IMR-90 (cell line): Measurements from ENCODE around the gene LIG1. TPM values are rescaled to one million over a fixed set of nuclear protein-coding genes. Genes with fewer than 3 reads are reported as not detected.

Experiments used
- ATAC-seq: fragments of 200-7000 bp; cut with Tn5 transposase; 2 replicates; pipeline ENCODE4 v1.9.1; 2020; ENCODE audit warnings: low read depth, mild to moderate bottlenecking, moderate library complexity
- BruUV-seq: library from RNA; stranded (reverse); fragments of 400-500 nt; replicated peaks from 2 replicates; lab custom pipeline; 2021; lab: Mats Ljungman, UMichigan
- CTCF ChIA-PET: fragments of 300-600 bp; formaldehyde crosslinking; extraction: SDS; loops from one replicate; lab custom pipeline; 2021; ENCODE audit warnings: antibody characterized with exemption; lab: Yijun Ruan, JAX
- POLR2A ChIA-PET: fragments of 300-600 bp; sonication (Branson Sonifier 250); formaldehyde crosslinking; loops from one replicate; lab custom pipeline; 2022; ENCODE audit warnings: antibody characterized with exemption; ENCODE audit not compliant: unreplicated experiment; lab: Charles Lee
- DNase-seq: peaks from one replicate; pipeline ENCODE4 v3.0.0; 2013
- H2AFZ ChIP-seq: replicated peaks from 2 replicates; pipeline ENCODE3; 2013; ENCODE audit warnings: low read length, mild to moderate bottlenecking; ENCODE audit not compliant: poor library complexity
- H2AK5ac ChIP-seq: 2 replicates; pipeline ENCODE4 v1.6.1; 2013; ENCODE audit warnings: low read depth, low read length, inconsistent platforms
- H2AK9ac ChIP-seq: replicated peaks from 2 replicates; pipeline ENCODE3; 2013; ENCODE audit warnings: mild to moderate bottlenecking, low read depth, low read length, moderate library complexity; ENCODE audit not compliant: poor library complexity
- H2BK120ac ChIP-seq: 2 replicates; pipeline ENCODE4 v1.6.1; 2013; ENCODE audit warnings: low read depth, low read length, inconsistent platforms
- H2BK15ac ChIP-seq: 3 replicates; pipeline ENCODE4 v1.6.1; 2013; ENCODE audit warnings: low read depth, low read length, inconsistent platforms
- H2BK20ac ChIP-seq: 2 replicates; pipeline ENCODE4 v1.6.1; 2013; ENCODE audit warnings: low read depth, mild to moderate bottlenecking, inconsistent platforms, low read length, moderate library complexity
- H2BK5ac ChIP-seq: 2 replicates; pipeline ENCODE4 v1.6.1; 2013; ENCODE audit warnings: mild to moderate bottlenecking, low read depth, low read length, inconsistent platforms; ENCODE audit not compliant: poor library complexity, severe bottlenecking
- H3K14ac ChIP-seq: replicated peaks from 2 replicates; pipeline ENCODE4 v1.6.1; 2013; ENCODE audit warnings: low read depth, low read length, inconsistent platforms
- H3K18ac ChIP-seq: 2 replicates; pipeline ENCODE4 v1.6.1; 2013; ENCODE audit warnings: low read depth, low read length, control low read depth
- H3K23ac ChIP-seq: 2 replicates; pipeline ENCODE4 v1.6.1; 2013; ENCODE audit warnings: low read depth, low read length, inconsistent platforms
- H3K27ac ChIP-seq: 2 replicates; pipeline ENCODE4 v1.5.1; 2013; ENCODE audit warnings: mild to moderate bottlenecking, control low read depth, low read length; ENCODE audit not compliant: insufficient read depth
- H3K27me3 ChIP-seq: 2 replicates; pipeline ENCODE4 v1.6.1; 2013; ENCODE audit warnings: low read length; ENCODE audit not compliant: control insufficient read depth, insufficient read depth
- H3K36me3 ChIP-seq: 2 replicates; pipeline ENCODE4 v1.6.1; 2013; ENCODE audit warnings: low read length, mixed read lengths; ENCODE audit not compliant: control insufficient read depth, insufficient read depth
- H3K4ac ChIP-seq: 2 replicates; pipeline ENCODE4 v1.6.1; 2013; ENCODE audit warnings: low read depth, low read length, inconsistent platforms
- H3K4me1 ChIP-seq: 2 replicates; pipeline ENCODE4 v1.6.1; 2013; ENCODE audit warnings: low read length, mixed read lengths; ENCODE audit not compliant: control insufficient read depth, insufficient read depth
- H3K4me2 ChIP-seq: 2 replicates; pipeline ENCODE4 v1.6.1; 2013; ENCODE audit warnings: low read depth, mild to moderate bottlenecking, control low read depth, low read length, moderate library complexity
- H3K4me3 ChIP-seq: 2 replicates; pipeline ENCODE4 v1.5.1; 2013; ENCODE audit warnings: low read depth, mild to moderate bottlenecking, control low read depth, low read length, moderate library complexity; ENCODE audit not compliant: insufficient read depth
- H3K56ac ChIP-seq: 2 replicates; pipeline ENCODE4 v1.6.1; 2013; ENCODE audit warnings: low read length, inconsistent platforms; ENCODE audit not compliant: insufficient read depth; ENCODE audit errors: extremely low read depth
- H3K79me1 ChIP-seq, 2 experiments: 2 replicates each; pipeline ENCODE4 v1.6.1; 2013; ENCODE audit warnings: low read length in 2 of 2, inconsistent platforms in 1 of 2, low read depth in 1 of 2
- H3K9ac ChIP-seq: 2 replicates; pipeline ENCODE4 v1.6.1; 2013; ENCODE audit warnings: low read depth, low read length, control low read depth
- H3K9me1 ChIP-seq: 2 replicates; pipeline ENCODE4 v1.6.1; 2013; ENCODE audit warnings: low read length, inconsistent platforms; ENCODE audit not compliant: insufficient read depth
- H3K9me3 ChIP-seq: 2 replicates; pipeline ENCODE4 v1.6.1; 2013; ENCODE audit warnings: low read length; ENCODE audit not compliant: control insufficient read depth, insufficient read depth
- H4K20me1 ChIP-seq: 2 replicates; pipeline ENCODE4 v1.6.1; 2013; ENCODE audit warnings: low read length, inconsistent platforms; ENCODE audit not compliant: insufficient read depth
- H4K5ac ChIP-seq: 2 replicates; pipeline ENCODE4 v1.6.1; 2013; ENCODE audit warnings: mild to moderate bottlenecking, low read depth, low read length, control low read depth
- H4K8ac ChIP-seq, 2 experiments: 2 replicates each; pipeline ENCODE4 v1.6.1; 2013; ENCODE audit warnings: low read depth in 2 of 2, low read length in 2 of 2, control low read depth in 1 of 2, inconsistent platforms in 1 of 2
- H4K91ac ChIP-seq: 2 replicates; pipeline ENCODE4 v1.6.1; 2013; ENCODE audit warnings: low read depth, low read length, inconsistent platforms; ENCODE audit not compliant: insufficient read depth
- BHLHE40 ChIP-seq: fragments of 150-350 bp; IDR thresholded peaks from 2 replicates; pipeline ENCODE4 v1.6.1; 2016; ENCODE audit warnings: mild to moderate bottlenecking, low read depth, low read length
- CEBPB ChIP-seq: IDR thresholded peaks from 2 replicates; pipeline ENCODE4 v1.6.1; 2012; ENCODE audit warnings: low read depth, low read length, improper control_type of control experiment
- ELK1 ChIP-seq: fragments of 150-350 bp; IDR thresholded peaks from 2 replicates; pipeline ENCODE4 v1.6.1; 2016; ENCODE audit warnings: low read depth, mild to moderate bottlenecking, low read length, moderate library complexity, borderline replicate concordance
- FOS ChIP-seq: fragments of 150-350 bp; IDR thresholded peaks from 2 replicates; pipeline ENCODE4 v1.6.1; 2016; ENCODE audit warnings: low read depth, low read length
- MAFK ChIP-seq: IDR thresholded peaks from 2 replicates; pipeline ENCODE4 v1.6.1; 2012; ENCODE audit warnings: low read depth, low read length, improper control_type of control experiment
- POLR2A ChIP-seq: IDR thresholded peaks from 2 replicates; pipeline ENCODE4 v1.6.1; 2012; ENCODE audit warnings: mild to moderate bottlenecking, low read depth, low read length
- RAD21 ChIP-seq: IDR thresholded peaks from 2 replicates; pipeline ENCODE4 v1.6.1; 2012; ENCODE audit warnings: low read length, improper control_type of control experiment
- RCOR1 ChIP-seq: IDR thresholded peaks from 2 replicates; pipeline ENCODE4 v1.6.1; 2012; ENCODE audit warnings: mild to moderate bottlenecking, low read length, improper control_type of control experiment; ENCODE audit not compliant: insufficient replicate concordance
- SMC3 ChIP-seq: fragments of 150-350 bp; IDR thresholded peaks from 2 replicates; pipeline ENCODE4 v1.6.1; 2016; ENCODE audit warnings: low read depth, mild to moderate bottlenecking, antibody characterized with exemption, low read length, moderate library complexity
- USF2 ChIP-seq: fragments of 150-350 bp; IDR thresholded peaks from 2 replicates; pipeline ENCODE4 v1.6.1; 2017; ENCODE audit warnings: mild to moderate bottlenecking, antibody characterized with exemption, low read length, low read depth
- WGBS, 2 experiments: methylation state at CpG; one replicate each; pipeline versions ENCODE4 v1.1.5 to v1.1.7; 2013; ENCODE audit warnings: missing lambda C conversion rate in 2 of 2; ENCODE audit not compliant: insufficient read length in 1 of 2; ENCODE audit errors: extremely low coverage in 2 of 2; 5-methylcytosine and 5-hydroxymethylcytosine counted together
- dilution Hi-C: fragments of 300-500 bp; cut with HindIII; formaldehyde crosslinking; loops from one replicate; pipeline ENCODE4 v1.14.3; 2018; ENCODE audit warnings: low sequenced_read_pairs; ENCODE audit not compliant: unreplicated experiment
- in situ Hi-C: fragments of 300-500 bp; cut with MboI; formaldehyde crosslinking; loops from 3 replicates; pipeline ENCODE4 v1.14.3; 2019; ENCODE audit warnings: low sequenced_read_pairs, inconsistent platforms, mixed read lengths
- intact Hi-C: fragments of 100-400 bp; cut with micrococcal nuclease; formaldehyde crosslinking; loops from 2 replicates; pipeline ENCODE4 v1.10.0; 2022
- polyA plus RNA-seq, 3 experiments: library from polyadenylated mRNA; depleted of rRNA; stranded (reverse); fragments of >200 nt; gene quantifications; 2 replicates each; pipeline ENCODE4 v1.2.3, GENCODE V29; 2012; ENCODE audit warnings: low replicate concordance in 1 of 3
- total RNA-seq: library from RNA; depleted of rRNA; stranded (reverse); fragments of >200 nt; gene quantifications from 2 replicates; pipeline ENCODE4 v1.2.3, GENCODE V29; 2012

The LIG1 gene
- total and polyA plus RNA-seq, 2 of the 4 experiments (the other 2 are of a cell fraction) = 24.9 to 34.0 TPM

- ChIA-PET CTCF (interaction anchor here (0.5 kb wide), 1 partner anchor 81 kb away, joined by 4 read pairs; no protein-coding TSS in a partner anchor), POLR2A (no interaction called here)
- no peak overlapping the region for H4K91ac ChIP-seq
- no peak overlapping the region for H3K14ac ChIP-seq
- H3K36me3 ChIP-seq = peaks cover 16% of the 10 kb centered on the region
- peaks cover 5% of the 10 kb centered on the region for H3K9me3 ChIP-seq
- H2BK15ac ChIP-seq = no peak overlapping the region
- BruUV-seq = no TSS peak
- H3K79me1 ChIP-seq = peaks cover 3 to 4% of the 10 kb centered on the region in 2 experiments; a peak in 2 of 4 replicates
- dilution Hi-C loops (no loop called here), intact Hi-C loops (no loop called here), in situ Hi-C loops (no loop called here)
- no peaks in the 10 kb centered on the region for H3K9me1 ChIP-seq
- H4K5ac ChIP-seq = no peak overlapping the region
- H2BK120ac ChIP-seq = no peak overlapping the region
- WGBS, 2 experiments = 95% methylated on average over 31 of the region's 38 CpGs; no CpG with 5 or more reads in 1 of the 2 experiments
- no peak for TF ChIP-seq SMC3
- TF ChIP-seq BHLHE40 = no peak
- TF ChIP-seq FOS = no peak
- no peak for TF ChIP-seq RAD21
- no peak for TF ChIP-seq USF2
- TF ChIP-seq MAFK = no peak
- TF ChIP-seq POLR2A = no peak
- TF ChIP-seq ELK1 = no peak
- TF ChIP-seq RCOR1 = no peak
- no peak for TF ChIP-seq CEBPB
- no peak overlapping the region for H3K18ac ChIP-seq
- H3K27ac ChIP-seq = no peak overlapping the region
- no peak for DNase-seq
- H3K4me3 ChIP-seq = no peak overlapping the region
- H2BK20ac ChIP-seq = no peak overlapping the region
- H3K27me3 ChIP-seq = no peaks in the 10 kb centered on the region
- no peak overlapping the region for H2BK5ac ChIP-seq
- no peak overlapping the region for H3K23ac ChIP-seq
- H4K8ac ChIP-seq = no peak overlapping the region
- no peak overlapping the region for H3K4me2 ChIP-seq
- no peak overlapping the region for H2AK5ac ChIP-seq
- H3K4ac ChIP-seq = no peak overlapping the region
- no peaks in the 10 kb centered on the region; the same call in none of the 2 replicates for H4K20me1 ChIP-seq
- no peak for ATAC-seq
- no peak overlapping the region for H2AK9ac ChIP-seq
- no peak overlapping the region for H3K56ac ChIP-seq
- no peak overlapping the region for H3K9ac ChIP-seq
- no peaks in the 10 kb centered on the region for H3K4me1 ChIP-seq
- no peak overlapping the region for H2AFZ ChIP-seq
Measured at GRCh38 chr19:48182434-48182833, 12.3 kb upstream of the LIG1 start.
